HG02981 (cell line): ENCODE results near the gene ZNF618.
"Not testable (repeated sequence)": the region's sequence is repeated elsewhere in the genome, so short reads cannot be mapped to it uniquely, and the experiment has no call there.

Experiments
- ATAC-seq: cut with Tn5 transposase; IDR thresholded peaks from one replicate; pipeline ENCODE4 v1.9.1; 2021; ENCODE audit warnings: mild to moderate bottlenecking, moderate library complexity; ENCODE audit not compliant: unreplicated experiment

The ZNF618 gene

DNA sequence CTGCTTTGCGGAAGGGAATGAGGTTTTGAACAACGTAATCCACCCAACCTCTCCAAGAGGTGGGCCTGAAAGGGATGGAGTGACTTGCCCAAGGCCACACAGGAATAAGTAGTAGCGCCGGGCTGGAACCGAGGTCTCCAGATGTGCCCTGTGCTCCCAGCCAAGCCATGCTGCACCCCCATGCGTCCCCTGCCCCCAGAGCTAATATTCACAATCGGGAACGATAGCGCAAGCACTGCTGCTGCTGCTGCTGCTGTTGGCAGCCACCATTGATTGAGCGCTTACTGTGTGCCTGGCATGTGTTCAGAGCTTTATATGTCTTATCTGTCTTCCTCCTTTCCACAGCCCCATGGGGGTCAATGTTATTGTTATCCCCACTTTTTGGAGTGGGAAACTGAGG, 158.1 kb downstream of the ZNF618 start:
- ATAC-seq = no peak

DNA sequence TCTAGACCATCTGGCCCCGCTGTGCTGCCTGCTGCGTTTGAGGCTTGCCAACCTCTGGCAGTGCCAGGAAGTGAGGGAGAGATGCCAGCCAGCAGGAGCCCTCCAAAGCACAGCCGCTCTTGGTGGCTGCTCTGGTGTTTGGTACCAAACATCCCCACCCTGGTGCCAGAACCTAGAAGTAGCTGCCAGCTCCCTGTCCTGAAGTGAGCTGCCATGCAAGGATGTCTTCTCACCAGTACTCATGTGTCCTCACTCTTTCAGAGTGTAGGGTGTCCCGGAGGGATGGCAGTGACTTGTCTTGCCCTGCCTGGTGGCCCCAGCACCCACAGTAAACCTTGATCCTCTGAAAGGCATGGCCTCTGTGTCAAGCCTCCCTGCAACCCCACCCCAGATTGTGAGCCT, 158.6 kb downstream of the ZNF618 start:
- ATAC-seq = no peak

DNA sequence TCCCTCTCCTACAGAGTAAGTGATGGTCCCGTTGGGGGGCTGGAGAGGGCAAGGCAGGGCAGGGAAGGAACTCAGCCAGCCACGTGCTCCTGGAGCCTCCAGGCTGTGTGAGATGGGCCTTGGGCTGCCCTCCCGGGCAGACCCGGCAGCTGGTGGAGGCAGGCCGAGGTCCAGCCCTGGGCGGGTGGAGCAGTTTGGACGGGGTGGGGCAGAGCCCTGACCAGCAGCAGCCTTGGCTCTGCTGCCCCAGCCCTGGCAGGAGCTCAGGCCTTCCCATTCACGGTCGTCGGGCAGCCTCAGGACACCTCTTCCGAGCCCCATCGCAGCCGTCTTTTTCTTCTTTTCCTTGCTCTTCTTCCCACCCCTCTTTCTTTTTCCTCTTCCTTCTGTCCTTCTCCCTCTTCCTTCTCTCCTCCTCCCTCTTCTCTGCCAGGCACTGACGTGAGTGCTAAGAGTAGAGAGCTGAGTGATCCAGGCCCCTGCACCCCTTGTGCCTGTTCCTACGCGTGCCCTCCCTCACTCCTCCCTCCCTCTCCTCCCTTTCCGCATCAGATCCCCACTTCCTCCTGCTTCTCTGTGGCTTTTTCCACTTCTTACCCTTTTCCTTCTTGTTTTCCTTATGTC, 159.2 kb downstream of the ZNF618 start:
- ATAC-seq = no peak

DNA sequence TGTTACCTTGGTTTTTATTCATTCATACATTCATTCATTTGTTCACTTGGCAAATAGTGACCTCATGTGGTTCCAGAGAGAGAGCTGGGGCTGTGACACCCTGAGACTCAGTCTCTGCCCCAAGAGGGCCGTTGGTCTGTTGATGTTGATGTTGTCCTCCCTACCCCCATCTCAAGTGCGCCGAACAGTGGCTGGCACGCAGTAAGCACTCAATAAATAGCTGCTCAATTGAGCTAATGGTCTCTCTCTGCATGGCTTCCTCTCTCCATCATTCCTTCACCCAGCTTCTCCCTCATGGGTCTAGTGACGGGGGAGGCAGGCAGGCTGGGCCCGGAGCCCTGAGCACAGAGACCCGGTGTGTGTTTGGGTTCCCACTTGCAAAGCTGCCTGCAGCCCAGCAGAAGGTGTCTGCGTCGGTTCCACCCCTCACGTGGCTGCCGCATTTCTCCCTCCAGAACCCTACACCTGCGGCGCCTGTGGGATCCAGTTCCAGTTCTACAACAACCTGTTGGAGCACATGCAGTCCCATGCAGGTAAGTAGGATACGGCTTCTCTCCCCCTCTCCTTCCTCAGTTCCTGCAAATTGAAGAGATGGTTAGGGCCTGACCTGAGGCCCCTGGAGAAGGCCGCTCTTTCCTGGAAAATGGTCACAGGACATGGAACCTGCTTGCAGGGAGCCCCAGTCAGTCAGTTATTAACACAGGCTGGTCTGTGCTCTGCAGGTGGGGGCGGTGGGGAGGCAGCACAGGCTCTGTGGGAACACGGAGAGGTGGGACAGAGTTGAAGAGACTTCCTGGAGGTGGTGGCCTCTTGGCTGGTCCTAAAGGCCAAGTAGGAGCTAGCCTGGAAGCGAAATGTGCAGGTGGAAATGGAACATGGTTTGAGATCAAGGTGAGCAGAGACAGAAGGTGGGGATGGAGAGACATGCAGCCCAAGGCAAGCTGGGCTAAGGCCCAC, 160.0 kb downstream of the ZNF618 start:
- no peak for ATAC-seq

DNA sequence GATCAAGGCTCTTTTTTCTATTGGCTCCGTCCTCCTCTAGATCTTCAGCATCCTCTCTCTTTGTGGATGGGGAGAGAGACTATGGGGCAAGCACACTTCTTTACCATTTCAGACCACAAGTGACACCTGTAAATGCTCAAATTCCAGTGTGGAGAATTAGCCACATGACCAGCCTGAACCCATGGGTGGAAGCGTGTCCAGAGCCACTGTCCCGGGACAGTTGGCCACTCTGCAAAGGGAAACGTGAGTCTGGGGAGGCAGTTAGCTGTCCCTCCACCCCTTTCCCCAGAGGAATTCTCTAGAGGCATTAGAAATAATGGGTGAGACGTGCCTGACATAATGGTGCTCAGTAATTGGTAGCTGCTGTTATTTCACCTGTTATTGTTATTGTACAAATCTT, 161.1 kb downstream of the ZNF618 start:
- no peak for ATAC-seq

DNA sequence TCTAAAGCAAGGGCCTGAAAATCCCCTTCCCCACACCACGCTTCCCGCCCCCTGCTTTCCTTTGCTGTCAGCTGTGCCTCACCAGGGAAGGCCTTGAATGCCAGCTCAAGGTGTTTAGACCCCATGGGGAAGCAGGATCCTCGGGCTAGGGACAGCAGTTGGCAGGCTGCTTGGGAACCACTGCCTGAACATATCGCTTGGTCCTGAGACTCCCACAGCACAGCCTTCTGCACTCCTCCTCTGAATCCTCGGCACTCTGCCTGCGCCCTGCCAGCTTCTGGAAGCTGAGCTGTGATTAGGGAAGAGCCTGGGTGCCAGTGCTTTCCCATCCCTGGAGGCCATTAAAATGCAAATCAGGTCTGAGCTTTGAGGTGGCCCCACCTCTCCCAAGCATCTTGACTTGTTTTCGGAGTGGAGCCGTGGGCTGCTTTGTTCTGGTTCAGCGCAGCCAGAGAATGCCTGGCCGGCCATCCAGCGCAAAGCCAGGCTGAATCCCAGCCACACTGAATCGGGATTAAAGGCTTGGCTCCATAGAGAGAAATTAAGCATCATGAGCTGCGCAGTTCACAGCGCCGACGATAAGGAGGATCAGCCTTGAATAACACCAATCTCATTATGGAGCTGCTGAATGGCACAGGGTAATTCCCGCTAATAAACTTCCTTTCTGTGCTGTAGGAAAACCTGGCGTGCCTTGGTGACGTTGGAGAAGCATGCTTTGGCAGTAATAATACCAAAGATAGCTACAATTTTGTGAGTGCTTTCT, 162.0 kb downstream of the ZNF618 start:
- ATAC-seq = no peak

DNA sequence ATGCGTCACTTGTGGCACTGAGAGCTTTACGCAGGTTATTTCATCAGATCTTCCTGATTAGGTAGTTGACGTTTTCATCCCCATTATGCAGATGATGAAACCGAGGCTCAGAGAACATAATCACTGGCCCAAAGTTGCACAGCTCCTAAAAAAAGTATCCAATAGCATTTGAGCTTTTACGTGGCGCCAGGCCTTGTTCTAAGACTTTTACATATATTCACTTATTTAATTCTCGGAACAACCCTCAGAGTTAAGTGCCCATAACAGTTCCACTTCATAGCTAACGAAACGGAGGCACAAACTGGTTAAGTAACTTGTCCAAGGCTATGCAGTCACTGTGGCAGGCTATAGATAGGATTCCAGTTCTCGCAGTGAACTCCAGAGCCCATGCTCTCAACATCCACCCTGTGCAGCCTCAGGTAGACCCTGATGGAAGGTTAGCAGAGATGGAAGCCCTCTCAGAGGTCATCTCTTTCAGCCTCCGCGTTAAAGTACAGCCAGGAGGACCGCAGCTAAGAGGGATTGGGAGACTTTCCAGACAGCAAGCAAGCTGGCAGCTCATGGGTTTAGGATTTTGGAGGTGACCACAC, 162.7 kb downstream of the ZNF618 start:
- no peak for ATAC-seq

DNA sequence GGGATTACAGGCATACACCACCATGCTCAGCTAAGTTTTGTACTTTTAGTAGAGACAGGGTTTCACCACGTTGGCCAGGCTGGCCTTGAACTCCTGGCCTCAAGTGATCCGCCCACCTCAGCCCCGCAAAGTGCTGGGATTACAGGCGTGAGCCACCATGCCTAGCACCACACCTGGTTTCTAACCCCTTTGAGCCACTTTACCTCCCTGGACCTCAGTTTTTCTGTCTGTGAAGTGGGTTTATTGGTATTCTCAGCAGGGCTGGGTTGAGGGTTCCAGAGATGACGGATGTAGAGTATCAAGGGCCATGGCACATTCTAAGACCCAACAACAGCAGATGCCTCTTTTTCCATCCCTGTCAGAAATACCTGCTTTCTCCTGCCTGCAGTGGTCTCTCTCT, 163.4 kb downstream of the ZNF618 start:
- ATAC-seq = no peak

DNA sequence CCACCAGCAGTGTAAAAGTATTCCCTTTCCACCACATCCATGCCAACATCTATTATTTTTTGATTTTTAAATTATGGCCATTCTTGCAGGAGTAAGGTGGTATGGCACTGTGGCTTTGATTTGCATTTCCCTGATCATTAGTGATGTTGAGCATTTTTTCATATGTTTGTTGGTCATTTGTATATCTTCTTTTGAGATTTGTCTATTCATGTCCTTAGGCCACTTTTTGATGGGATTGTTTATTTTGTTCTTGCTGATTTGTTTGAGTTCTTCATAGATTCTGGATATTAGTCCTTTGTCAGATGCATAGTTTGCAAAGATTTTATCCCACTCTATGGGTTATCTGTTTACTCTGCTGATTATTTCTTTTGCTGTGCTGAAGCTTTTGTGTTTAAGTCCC, 167.6 kb downstream of the ZNF618 start:
- ATAC-seq = not testable (repeated sequence)

DNA sequence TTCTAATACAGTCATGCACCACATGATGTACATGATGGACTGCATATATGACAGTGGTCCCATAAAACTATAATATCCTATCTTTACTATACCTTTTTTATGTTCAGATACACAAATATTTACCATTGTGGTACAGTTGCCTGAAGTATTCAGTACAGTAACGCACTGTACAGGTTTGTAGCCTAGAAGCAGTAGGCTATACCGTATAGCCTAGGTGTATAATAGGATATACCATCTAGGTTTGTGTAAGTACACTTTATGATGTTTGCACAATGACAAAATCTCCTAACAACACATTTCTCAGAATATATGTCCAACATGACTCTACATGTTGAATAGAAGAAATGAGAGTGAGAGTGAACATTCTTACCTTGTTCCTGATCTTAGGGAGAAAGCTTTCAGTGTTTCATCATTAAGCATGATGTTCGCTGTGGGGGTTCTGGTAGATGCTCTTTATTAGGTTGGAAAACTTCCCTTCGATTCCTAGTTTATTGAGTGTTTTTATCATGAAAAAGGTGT, 170.2 kb downstream of the ZNF618 start:
- no peak for ATAC-seq

DNA sequence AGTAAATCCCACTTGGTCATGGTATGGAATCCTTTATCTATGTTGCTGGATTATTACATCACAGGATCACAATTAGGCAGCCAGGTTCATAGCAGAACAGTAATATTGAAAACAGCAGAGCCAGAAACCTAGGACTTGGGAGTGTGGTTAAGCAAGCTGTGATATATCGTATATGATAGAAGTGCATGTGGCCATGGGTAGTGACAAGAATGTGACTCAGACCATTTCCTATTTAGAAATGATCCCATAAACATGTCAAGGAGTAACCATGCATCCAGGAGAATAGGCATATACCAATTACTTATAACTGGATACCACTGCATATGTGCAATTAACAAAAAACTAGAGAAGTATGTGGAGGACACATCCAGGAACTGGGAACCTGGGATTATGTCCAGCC, 170.8 kb downstream of the ZNF618 start:
- no peak for ATAC-seq

DNA sequence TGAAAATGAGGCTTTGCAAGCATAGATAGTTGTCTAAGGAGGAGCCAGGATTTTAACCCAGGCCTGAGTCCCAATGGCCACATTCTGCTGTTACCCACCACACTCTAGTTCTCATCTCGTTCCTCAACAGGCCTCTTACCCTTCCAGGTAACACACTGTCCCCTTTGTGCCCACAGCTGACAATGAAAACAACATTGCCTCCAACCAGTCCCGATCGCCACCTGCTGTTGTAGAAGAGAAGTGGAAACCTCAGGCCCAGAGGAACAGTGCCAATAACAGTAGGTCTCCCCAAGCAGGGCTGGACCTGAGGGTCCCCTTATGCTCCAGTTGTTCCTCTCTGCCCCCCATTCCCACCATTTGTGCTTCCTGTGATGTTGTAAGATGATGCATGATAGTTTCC, 171.6 kb downstream of the ZNF618 start:
- ATAC-seq = no peak

DNA sequence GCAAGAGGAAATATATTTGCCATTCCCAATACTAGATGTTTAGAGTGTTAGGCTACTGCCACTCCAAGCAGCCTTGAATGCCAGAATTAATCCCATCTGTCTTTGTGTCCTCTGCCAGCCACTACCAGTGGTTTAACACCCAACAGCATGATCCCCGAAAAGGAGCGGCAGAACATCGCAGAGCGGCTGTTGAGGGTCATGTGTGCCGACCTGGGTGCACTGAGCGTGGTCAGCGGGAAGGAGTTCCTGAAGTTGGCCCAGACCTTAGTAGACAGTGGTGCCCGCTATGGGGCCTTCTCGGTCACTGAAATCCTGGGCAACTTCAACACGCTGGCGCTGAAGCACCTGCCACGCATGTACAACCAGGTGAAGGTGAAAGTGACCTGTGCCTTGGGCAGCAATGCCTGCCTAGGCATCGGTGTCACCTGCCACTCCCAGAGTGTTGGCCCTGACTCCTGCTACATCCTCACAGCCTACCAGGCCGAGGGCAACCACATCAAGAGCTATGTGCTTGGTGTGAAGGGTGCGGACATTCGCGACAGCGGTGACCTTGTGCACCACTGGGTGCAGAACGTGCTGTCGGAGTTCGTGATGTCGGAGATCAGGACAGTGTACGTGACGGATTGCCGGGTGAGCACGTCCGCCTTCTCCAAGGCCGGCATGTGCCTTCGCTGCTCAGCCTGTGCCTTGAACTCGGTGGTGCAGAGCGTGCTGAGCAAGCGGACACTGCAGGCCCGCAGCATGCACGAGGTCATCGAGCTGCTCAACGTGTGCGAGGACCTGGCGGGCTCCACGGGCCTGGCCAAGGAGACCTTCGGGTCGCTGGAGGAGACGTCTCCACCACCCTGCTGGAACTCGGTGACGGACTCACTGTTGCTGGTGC, 172.7 kb downstream of the ZNF618 start:
- no peak for ATAC-seq

DNA sequence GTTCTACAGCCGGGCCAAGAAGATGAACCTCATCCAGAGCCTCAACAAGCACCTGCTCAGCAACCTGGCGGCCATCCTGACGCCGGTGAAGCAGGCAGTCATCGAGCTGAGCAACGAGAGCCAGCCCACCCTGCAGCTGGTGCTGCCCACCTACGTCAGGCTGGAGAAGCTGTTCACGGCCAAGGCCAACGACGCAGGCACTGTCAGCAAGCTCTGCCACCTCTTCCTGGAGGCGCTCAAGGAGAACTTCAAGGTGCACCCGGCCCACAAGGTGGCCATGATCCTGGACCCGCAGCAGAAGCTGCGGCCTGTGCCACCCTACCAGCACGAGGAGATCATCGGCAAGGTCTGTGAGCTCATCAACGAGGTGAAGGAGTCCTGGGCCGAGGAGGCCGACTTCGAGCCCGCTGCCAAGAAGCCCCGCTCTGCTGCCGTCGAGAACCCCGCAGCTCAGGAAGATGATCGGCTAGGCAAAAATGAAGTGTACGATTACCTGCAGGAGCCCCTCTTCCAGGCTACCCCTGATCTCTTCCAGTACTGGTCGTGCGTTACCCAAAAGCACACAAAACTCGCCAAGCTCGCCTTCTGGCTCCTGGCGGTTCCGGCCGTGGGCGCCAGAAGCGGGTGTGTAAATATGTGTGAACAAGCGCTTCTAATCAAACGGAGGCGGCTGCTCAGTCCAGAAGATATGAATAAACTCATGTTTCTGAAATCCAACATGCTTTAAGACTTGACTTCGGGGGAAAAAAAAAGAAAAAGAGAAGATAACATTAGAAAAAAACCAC, 173.5 kb downstream of the ZNF618 start:
- ATAC-seq = no peak

DNA sequence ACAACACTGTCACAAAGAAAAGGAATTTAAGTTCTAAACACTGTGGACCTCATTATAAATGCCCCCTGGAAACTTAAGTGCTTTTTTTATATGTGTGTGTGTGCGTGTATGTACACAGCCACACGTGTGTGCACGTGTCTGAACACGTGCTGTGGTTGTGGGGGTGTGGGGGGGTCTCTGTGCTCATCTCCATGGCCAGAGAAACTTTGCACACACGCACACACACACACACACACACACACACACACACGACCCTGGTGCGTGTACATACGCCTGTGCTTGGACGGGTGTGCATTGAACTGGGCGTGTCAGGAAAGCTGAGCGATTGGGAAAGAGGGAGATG, 174.1 kb downstream of the ZNF618 start:
- ATAC-seq = no peak

DNA sequence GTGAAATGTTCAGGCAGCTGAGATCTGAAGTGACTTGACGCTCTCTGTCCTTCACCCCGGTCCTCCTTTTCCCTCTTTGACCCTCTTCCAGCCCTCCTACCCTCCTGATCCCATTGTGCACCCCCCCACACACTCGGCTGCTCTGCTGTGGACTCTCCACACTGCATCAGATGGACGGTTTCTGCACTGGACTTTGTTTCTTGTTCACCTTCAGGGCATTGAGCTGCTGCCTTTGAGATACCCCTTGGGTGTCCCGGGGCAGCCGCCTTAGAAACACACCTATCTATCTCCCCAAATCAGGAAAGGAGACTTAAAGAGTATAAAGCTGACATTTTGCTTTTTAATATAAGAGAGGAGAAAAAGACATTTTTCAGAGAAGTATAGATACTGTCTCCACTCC, 174.5 kb downstream of the ZNF618 start:
- ATAC-seq = no peak

DNA sequence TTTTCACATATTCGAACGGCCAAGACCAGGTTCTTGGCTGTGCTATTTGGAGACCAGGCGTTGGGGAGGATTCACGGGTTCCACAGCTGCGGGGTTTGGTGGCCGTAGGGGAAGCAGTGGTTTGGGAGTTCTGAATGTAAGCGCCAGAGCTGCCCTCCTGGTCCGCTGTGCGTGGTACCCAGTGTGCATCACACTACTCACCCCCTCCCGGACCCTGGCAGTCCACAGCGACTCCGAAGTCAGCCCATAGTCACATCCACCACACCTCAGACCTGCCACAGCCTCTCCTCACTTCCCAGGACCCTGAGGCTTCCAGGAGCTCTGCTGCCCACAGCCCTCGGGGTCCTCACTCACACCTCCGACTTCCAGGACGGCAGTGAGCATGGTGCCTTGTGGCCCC, 175.2 kb downstream of the ZNF618 start:
- ATAC-seq = no peak

DNA sequence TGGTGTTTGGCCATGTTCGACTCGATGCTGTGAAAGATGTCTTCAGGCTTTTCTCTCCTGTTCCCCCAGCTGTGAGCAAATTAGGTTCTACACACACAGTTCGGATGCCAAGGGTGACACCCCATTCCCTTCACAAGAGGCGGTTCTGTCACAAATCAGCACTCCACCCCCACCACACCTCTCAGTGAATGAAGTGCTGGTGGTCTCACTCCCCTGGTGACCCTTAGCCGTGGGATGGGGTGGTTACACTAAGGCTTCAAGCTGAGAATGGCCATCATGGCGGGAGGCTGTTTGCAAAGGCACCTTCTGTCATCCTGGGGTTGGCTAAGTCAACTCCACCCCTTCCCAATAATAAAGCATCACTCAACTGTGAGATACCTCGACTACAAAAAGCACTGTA, 175.6 kb downstream of the ZNF618 start:
- no peak for ATAC-seq

DNA sequence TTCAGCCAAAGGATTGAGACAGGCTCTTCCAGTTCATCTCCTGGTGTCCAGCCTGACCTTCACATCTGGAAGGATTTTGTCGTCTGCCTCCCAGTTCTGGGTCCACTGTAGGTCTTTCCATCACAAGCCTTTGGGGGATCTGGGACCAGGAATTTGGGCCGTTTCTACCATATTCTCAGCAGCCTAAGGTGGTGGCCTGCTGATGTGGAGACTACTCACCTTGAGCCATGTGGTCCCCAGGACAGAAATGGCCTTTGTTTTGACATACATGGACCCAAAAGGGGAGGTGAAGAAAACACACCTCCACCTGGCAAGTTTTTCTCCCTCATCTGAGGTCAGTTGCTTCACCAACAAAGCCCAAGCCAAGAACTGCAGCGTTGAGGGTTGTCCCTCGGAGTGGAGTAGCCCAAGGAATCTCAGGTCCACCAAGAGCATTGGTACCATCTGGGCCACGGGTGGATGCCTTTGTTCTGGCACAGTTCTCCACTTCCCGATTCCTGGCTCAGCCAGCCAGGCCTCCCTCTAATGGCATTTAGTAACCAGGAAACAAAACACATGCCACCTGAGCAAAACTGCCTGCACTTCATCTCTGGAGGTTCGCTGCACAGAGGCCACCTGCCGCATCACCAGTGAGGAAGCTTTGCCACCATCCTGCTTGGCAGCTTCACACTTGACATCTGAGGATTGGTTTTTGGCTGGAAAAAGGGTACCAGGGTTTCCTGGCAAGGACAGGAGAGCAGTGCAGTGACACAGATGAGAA, 177.3 kb downstream of the ZNF618 start:
- ATAC-seq = no peak
